HG02973 (cell line): ENCODE data around the gene RBPMS2.

Experiments used
- ATAC-seq: cut with Tn5 transposase; IDR thresholded peaks from one replicate; pipeline ENCODE4 v1.9.1; 2021; ENCODE audit warnings: moderate library complexity; ENCODE audit not compliant: unreplicated experiment

The RBPMS2 gene

GRCh38 chr15:64783796-64784195 lies 8.4 kb upstream of the RBPMS2 start:
- ATAC-seq = no peak

GRCh38 chr15:64782751-64783150 lies 7.4 kb upstream of the RBPMS2 start:
- no peak for ATAC-seq

DNA sequence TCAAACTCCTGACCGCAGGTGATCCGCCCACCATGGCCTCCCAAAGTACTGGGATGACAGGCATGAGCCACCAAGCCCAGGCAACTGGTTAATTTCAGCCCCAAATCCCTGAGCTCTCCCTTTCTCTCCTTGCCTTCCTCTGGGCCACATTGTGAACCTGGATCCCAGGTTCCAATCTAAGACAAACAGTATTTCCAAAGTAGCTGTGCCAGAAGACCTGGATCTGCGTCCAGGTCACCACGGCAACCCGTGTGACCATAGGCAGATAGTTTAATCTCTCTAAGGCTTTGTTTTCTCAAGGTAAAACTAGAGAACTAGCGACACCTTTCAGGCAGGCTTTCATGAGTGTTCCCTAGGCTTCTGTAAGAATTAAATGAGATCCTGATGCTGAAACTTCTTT lies 5.9 kb upstream of the RBPMS2 start:
- ATAC-seq = no peak

- ATAC-seq = no peak
These were observed 5.3 kb upstream of the RBPMS2 start for GRCh38 chr15:64780600-64781156.

GRCh38 chr15:64779630-64780029 lies 4.2 kb upstream of the RBPMS2 start:
- no peak for ATAC-seq

DNA sequence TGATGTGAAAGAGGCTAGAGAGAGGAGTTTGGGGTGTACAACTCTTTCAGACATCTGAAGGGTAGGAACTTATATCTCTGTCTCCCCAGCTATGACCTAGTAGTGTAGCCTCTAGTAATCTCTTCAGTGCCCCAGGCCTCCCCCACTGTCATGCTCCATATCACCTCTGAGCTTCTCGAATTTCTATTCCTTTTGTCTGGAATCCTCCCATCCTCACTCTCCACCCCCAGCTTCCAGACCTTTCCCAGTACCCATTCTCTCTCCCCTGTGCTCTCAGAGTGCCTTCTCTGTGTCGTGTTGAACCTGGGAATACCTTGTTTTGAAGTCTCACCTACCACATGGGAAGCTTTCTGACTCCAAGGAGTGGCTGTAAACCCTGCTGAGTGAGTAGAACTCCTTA lies 3.6 kb upstream of the RBPMS2 start:
- ATAC-seq = no peak

DNA sequence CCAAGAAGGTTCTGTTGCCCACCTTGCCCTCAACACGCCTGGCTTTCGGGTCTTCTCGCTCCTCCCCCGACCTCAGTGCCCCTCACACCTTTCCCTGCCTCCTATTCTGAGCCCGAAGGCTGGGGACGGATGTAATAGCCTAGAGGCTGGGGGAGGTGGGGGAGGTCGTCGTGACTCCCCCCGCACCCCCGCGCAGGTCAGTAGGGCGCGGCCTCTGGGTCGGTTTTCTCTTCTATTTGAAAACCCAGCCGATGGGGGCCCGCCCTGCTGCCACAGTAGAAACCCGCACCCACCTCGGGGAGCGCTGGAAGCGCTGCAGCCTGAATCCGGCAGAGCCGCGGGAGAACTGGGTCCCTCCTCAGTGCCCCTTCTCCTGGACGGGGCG lies 1.0 kb upstream of the RBPMS2 start:
- ATAC-seq = no peak

- no peak for ATAC-seq
These were observed 528 bp downstream of the RBPMS2 start for GRCh38 chr15:64774629-64775493.

DNA sequence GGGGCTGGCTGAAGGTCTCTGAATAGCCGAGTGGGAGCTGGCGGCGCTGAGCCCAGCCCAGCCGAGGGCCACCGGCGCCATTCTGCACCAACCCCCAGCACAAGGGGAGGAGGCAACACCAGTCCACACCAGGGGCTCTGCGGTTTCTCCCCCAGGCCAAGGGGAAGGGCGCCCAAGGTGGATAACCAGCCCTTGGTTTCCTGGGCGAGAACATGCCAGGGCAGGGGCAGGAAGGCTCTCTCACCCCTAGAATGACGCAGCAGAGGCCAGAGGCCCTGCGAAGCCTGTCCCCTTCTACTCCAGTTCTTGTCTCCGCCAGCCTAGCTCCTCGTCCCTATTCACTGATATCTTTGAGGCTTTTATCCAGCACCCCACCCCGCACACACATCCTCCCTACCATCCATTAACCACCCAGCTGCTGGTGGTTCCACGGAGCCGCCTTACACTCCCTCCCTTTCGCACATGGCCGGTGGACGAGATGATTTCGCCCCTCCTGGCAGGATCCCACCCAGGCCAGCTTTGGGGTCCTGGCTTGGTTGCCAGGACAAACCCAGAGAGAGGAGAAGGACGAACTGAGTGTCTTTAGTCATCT lies 1.3 kb downstream of the RBPMS2 start:
- ATAC-seq = no peak

- ATAC-seq = no peak
These were observed 1.8 kb downstream of the RBPMS2 start for GRCh38 chr15:64773606-64774005.

DNA sequence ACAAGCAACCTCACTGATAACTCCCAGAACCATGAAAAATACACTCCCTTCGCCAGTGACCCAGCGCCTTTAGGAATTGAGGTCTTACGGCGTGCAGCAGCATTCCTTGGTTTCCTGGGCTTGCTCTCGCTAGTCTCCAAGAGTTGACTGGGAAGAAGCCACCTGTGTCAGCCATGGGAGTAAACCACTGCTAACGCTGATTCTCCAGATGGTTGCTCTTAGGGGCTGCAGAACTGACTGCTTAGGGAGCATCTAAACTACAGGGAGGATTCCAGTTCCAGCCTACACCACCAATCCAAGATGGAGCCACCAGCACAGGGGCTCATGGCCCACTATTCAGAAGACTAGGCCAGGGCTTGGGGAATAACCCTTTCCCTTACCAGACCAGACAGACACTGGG lies 2.4 kb downstream of the RBPMS2 start:
- no peak for ATAC-seq

- ATAC-seq = no peak
These were observed 2.9 kb downstream of the RBPMS2 start for GRCh38 chr15:64772488-64772887.

- no peak for ATAC-seq
These were observed 4.8 kb downstream of the RBPMS2 start for GRCh38 chr15:64770626-64771025.

GRCh38 chr15:64767203-64767602 lies 8.2 kb downstream of the RBPMS2 start:
- no peak for ATAC-seq

GRCh38 chr15:64766058-64766457 lies 9.3 kb downstream of the RBPMS2 start:
- no peak for ATAC-seq

DNA sequence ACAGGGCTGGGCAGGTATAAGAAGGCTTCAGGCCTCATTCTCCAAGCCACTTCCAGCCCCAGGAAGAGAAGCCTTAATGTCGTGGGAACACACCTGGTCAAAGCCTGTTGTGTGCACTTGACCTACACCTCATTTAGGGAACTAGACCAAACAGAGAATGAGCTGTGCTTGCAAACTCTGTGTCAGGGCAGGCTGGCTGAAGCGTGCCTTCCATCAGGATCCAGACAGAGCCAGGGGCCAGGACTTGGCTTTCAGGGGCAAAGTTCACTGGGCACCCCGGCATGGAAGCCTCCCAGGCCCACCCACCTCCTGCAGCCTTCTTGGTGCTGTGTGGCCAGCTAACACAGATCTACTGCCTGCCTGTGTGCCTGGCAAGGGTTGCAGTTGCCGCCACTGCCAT lies 11.5 kb downstream of the RBPMS2 start:
- no peak for ATAC-seq

DNA sequence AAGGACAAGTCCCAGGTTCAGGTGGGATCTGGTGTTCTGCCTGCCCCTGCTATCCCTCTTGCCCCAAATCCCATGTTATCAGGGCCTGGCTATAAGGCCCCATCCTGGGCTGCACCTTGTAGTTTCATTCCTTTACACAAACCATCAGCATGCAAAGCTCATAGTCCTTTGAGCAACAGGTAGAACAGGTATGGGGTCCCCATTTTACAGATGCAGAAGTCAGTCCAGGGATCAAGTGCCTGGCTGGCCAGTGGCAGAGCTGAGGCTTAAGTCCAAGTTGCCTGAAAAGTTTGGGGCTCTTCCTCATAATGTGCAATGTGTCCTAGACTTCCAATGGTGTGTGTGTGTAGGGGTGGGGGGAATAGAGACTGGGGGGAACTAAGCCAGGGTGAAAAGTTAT lies 11.9 kb downstream of the RBPMS2 start:
- no peak for ATAC-seq

DNA sequence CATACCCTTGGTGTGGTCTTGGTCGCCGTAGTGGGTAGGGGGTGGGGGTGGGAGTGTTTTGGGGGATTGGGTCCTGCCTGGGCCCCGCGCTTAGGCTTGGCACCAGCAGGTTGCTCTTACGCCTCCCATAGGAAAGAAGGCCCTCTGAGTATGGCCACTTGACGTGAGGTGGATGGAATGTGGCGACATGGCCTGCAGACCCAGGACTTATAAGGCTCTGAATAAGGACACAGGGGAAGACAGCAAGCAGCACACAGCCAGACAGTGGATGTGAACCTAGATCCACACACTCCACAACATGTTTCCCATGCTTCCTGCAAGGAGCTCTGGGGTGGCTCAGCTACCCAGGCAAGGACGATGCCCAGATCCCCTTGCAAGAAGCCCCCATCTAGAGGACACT lies 12.4 kb downstream of the RBPMS2 start:
- no peak for ATAC-seq

GRCh38 chr15:64762546-64762945 lies 12.8 kb downstream of the RBPMS2 start:
- ATAC-seq = no peak

DNA sequence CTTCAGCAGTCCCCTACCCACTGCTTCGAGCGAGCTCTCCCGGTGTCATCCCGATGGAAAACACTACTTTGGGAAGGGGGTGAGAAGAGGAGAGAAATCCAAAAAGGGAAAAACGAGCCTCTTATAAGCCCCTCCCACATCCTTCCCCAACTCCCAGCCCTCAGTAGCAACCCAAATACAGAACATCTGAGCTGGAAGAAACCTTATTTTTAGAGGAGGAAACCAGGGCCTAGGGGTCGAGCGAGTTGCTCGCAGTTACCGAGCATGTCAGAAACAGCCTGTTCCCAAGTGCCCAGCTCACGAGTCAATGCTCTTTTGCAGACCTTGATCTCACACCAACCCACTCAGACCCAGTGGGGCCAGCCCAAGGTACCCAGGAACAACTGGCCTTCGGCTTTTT lies 14.2 kb downstream of the RBPMS2 start:
- no peak for ATAC-seq

DNA sequence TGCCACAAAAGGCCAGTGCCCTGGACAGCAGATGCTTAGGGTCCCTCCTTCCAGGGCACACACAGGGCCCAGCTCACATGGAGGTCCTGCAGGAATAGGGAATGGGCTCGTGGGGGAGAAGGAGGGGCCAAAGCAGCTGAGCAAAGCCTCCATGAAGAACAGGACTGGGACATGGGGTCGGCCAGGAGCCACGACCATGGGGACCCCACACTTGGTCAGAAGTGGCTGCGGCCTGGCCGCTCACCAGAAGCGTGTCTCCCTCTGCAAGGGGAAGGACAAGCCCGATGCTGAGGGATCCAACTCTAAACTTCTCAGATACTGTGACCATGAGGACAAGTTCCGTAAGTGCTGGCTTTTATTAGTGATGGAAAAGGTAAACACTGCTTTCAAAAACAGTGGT lies 15.3 kb downstream of the RBPMS2 start:
- ATAC-seq = no peak

- ATAC-seq = no peak
These were observed 19.9 kb downstream of the RBPMS2 start for GRCh38 chr15:64755427-64755940.
